Endothelial cell of umbilical vein (primary cell): ENCODE measurements around the gene MROH7. TPM values are rescaled to one million over a fixed set of nuclear protein-coding genes. Genes with fewer than 3 reads are reported as not detected.

Source experiments
- BruUV-seq: library from RNA; stranded (reverse); fragments of 400-500 nt; replicated peaks from 2 replicates; lab custom pipeline; 2021; lab: Mats Ljungman, UMichigan
- CTCF ChIA-PET: fragments of 300-600, 350-600 bp; sonication (Branson Sonifier 250); formaldehyde crosslinking; loops from one replicate; lab custom pipeline; 2021; ENCODE audit warnings: antibody characterized with exemption, inconsistent platforms; lab: Charles Lee
- POLR2A ChIA-PET: fragments of 300-600, 350-600 bp; sonication (Branson Sonifier 250); formaldehyde crosslinking; loops from one replicate; lab custom pipeline; 2021; ENCODE audit warnings: antibody characterized with exemption, inconsistent platforms; lab: Charles Lee
- DNase-seq: peaks from one replicate; pipeline ENCODE4 v3.0.0-alpha.2; 2011; ENCODE audit warnings: low read depth, low spot score
- FAIRE-seq: peaks from 2 replicates; lab custom pipeline; 2011; peaks lifted over from hg19 to GRCh38; lab: Jason Lieb, UNC
- H2AFZ ChIP-seq: 2 replicates; pipeline ENCODE4 v1.6.0; 2012; ENCODE audit warnings: low read depth, low read length, control low read depth, inconsistent platforms
- H3K27ac ChIP-seq: 2 replicates; pipeline ENCODE4 v1.5.1; 2011; ENCODE audit warnings: low read depth, mild to moderate bottlenecking, control low read depth, low read length, moderate library complexity; ENCODE audit not compliant: insufficient read depth
- H3K27me3 ChIP-seq, 2 experiments: 2 replicates each; pipeline versions ENCODE4 v1.6.0 to v1.6.1; 2011; ENCODE audit warnings: low read length in 2 of 2, mixed read lengths in 1 of 2; ENCODE audit not compliant: control insufficient read depth in 2 of 2, insufficient read depth in 2 of 2
- H3K36me3 ChIP-seq, 2 experiments: 2 replicates in 1 of 2; 3 replicates in 1 of 2; pipeline ENCODE4 v1.5.1; 2011; ENCODE audit warnings: low read length in 2 of 2, mild to moderate bottlenecking in 1 of 2, moderate library complexity in 1 of 2; ENCODE audit not compliant: control insufficient read depth in 2 of 2, insufficient read depth in 2 of 2; ENCODE audit errors: extremely low read depth in 1 of 2
- H3K4me1 ChIP-seq: 3 replicates; pipeline ENCODE4 v1.5.1; 2011; ENCODE audit warnings: mild to moderate bottlenecking, low read length; ENCODE audit not compliant: control insufficient read depth, insufficient read depth; ENCODE audit errors: extremely low read depth
- H3K4me2 ChIP-seq: 2 replicates; pipeline ENCODE4 v1.6.1; 2011; ENCODE audit warnings: low read length, control low read depth, mixed read lengths; ENCODE audit not compliant: insufficient read depth
- H3K4me3 ChIP-seq, 3 experiments: fragments of 200-600 bp in 1 of 3; sonication (generic), shearing (Covaris generic) in 1 of 3; replicated peaks in 1 of 3; 2 replicates each; pipeline ENCODE4 v1.5.1; 2011 to 2016; ENCODE audit warnings: control low read depth in 3 of 3, low read length in 3 of 3, mild to moderate bottlenecking in 2 of 3, inconsistent platforms in 1 of 3, low read depth in 1 of 3, moderate library complexity in 1 of 3; ENCODE audit not compliant: insufficient read depth in 1 of 3
- H3K79me2 ChIP-seq: 2 replicates; pipeline ENCODE4 v1.6.0; 2012; ENCODE audit warnings: low read length, inconsistent platforms; ENCODE audit not compliant: control insufficient read depth, insufficient read depth
- H3K9ac ChIP-seq: replicated peaks from 2 replicates; pipeline ENCODE3; 2011; ENCODE audit warnings: low read length, control low read depth; ENCODE audit not compliant: insufficient read depth; ENCODE audit errors: extremely low read depth
- H3K9me1 ChIP-seq: replicated peaks from 3 replicates; pipeline ENCODE4 v1.6.0; 2011; ENCODE audit warnings: mild to moderate bottlenecking, low read length; ENCODE audit not compliant: control insufficient read depth, insufficient read depth; ENCODE audit errors: extremely low read depth
- H3K9me3 ChIP-seq: replicated peaks from 2 replicates; pipeline ENCODE4 v1.5.1; 2012; ENCODE audit warnings: low read length, inconsistent platforms; ENCODE audit not compliant: control insufficient read depth, insufficient read depth
- H4K20me1 ChIP-seq: replicated peaks from 2 replicates; pipeline ENCODE3; 2011; ENCODE audit warnings: mild to moderate bottlenecking, low read length; ENCODE audit not compliant: control insufficient read depth, insufficient read depth; ENCODE audit errors: extremely low read depth
- CTCF ChIP-seq, 2 donors: IDR thresholded peaks; 1 replicate in 1 of 2; 2 replicates in 1 of 2; pipeline ENCODE4 v1.5.1; 2011; ENCODE audit warnings: low read length in 2 of 2, mild to moderate bottlenecking in 2 of 2, moderate library complexity in 2 of 2, control low read depth in 1 of 2, inconsistent platforms in 1 of 2, low read depth in 1 of 2; ENCODE audit not compliant: insufficient read depth in 1 of 2; ENCODE audit errors: extremely low read depth in 1 of 2
- EZH2 ChIP-seq: IDR thresholded peaks from 2 replicates; pipeline ENCODE4 v1.6.1; 2012; ENCODE audit warnings: borderline replicate concordance, low read depth, mild to moderate bottlenecking, moderate library complexity, low read length, inconsistent platforms; ENCODE audit not compliant: severe bottlenecking
- FOS ChIP-seq: IDR thresholded peaks from 2 replicates; pipeline ENCODE4 v1.6.1; 2011; ENCODE audit warnings: mild to moderate bottlenecking, low read length, moderate library complexity, borderline replicate concordance; ENCODE audit not compliant: insufficient read depth
- GATA2 ChIP-seq: IDR thresholded peaks from 2 replicates; pipeline ENCODE4 v1.7.0; 2011; ENCODE audit warnings: low read depth, mild to moderate bottlenecking, moderate library complexity, mixed read lengths, low read length; ENCODE audit not compliant: insufficient read length, insufficient read depth
- JUN ChIP-seq: IDR thresholded peaks from 2 replicates; pipeline ENCODE4 v1.6.1; 2011; ENCODE audit warnings: borderline replicate concordance, low read depth; ENCODE audit not compliant: insufficient read length, insufficient read depth
- MAX ChIP-seq: IDR thresholded peaks from 2 replicates; pipeline ENCODE4 v1.6.1; 2011; ENCODE audit not compliant: insufficient read depth, insufficient read length
- MYC ChIP-seq: IDR thresholded peaks from one replicate; pipeline ENCODE4 v1.6.1; 2011; ENCODE audit warnings: mild to moderate bottlenecking, low read depth, low read length
- POLR2A ChIP-seq: IDR thresholded peaks from 2 replicates; pipeline ENCODE4 v1.6.1; 2012; ENCODE audit warnings: low read depth, mild to moderate bottlenecking, control low read depth, low read length
- POLR2AphosphoS5 ChIP-seq: IDR thresholded peaks from 2 replicates; pipeline ENCODE4 v1.6.1; 2012; ENCODE audit warnings: low read depth, mild to moderate bottlenecking, control low read depth, low read length, moderate library complexity; ENCODE audit not compliant: insufficient read depth
- dilution Hi-C: fragments of 300-500 bp; cut with MboI; formaldehyde crosslinking; loops from one replicate; pipeline ENCODE4 v1.15.0; 2019; ENCODE audit warnings: low sequenced_read_pairs; ENCODE audit not compliant: extremely low pct_ligation_motif_present
- intact Hi-C: fragments of 100-400 bp; cut with micrococcal nuclease; formaldehyde crosslinking; loops from one replicate; pipeline ENCODE4 v1.10.0; 2022
- polyA plus RNA-seq, 4 experiments: library from polyadenylated mRNA; depleted of rRNA in 3 of 4; stranded (reverse) in 3 of 4; unstranded in 1 of 4; fragments of >200 nt; gene quantifications; 2 replicates each; pipeline versions ENCODE4 v1.2.1 to v1.2.3, GENCODE V29; 2011 to 2012; ENCODE audit warnings: missing spikeins in 1 of 4
- total RNA-seq: library from RNA; stranded (reverse); gene quantifications from 2 replicates; pipeline ENCODE4 v1.2.3, GENCODE V29; 2021

Gene MROH7
- total and polyA plus RNA-seq, 2 donors (not counting 3 experiments of a cell fraction or from before 2014, with no cell fraction given): 0.06 to 0.24 TPM

GRCh38 chr1:54619749-54620148 is 21.8 kb upstream of the MROH7 start:
- no peak overlapping the region for H3K27ac ChIP-seq
- dilution Hi-C loops: no loop called here
- FAIRE-seq (no peak), DNase-seq (no peak)
- H3K36me3 ChIP-seq: no peaks in the 10 kb centered on the region
- CTCF ChIA-PET: interaction anchor here (1.0 kb wide), 1 partner anchor 12 kb away, joined by 3 read pairs; no protein-coding TSS in a partner anchor
- H4K20me1 ChIP-seq: no peaks in the 10 kb centered on the region
- no peak overlapping the region for H3K4me2 ChIP-seq
- intact Hi-C loops: no loop called here
- BruUV-seq: no TSS peak
- no peaks in the 10 kb centered on the region for H3K4me1 ChIP-seq
- H3K9me1 ChIP-seq: no peaks in the 10 kb centered on the region
- no peaks in the 10 kb centered on the region for H3K9me3 ChIP-seq
- no peak for TF ChIP-seq EZH2
- TF ChIP-seq JUN: no peak
- no peak for TF ChIP-seq GATA2
- no peaks in the 10 kb centered on the region for H3K79me2 ChIP-seq
- POLR2A ChIA-PET: no interaction called here
- no peak overlapping the region for H3K4me3 ChIP-seq
- no peak overlapping the region for H2AFZ ChIP-seq
- H3K9ac ChIP-seq: no peak overlapping the region
- H3K27me3 ChIP-seq: peaks cover 3% of the 10 kb centered on the region in 2 experiments

- dilution Hi-C loops: no loop called here
- no peaks in the 10 kb centered on the region for H4K20me1 ChIP-seq
- no peak for FAIRE-seq
- no peak within 1 kb of the TSS for H3K4me2 ChIP-seq
- intact Hi-C loops: no loop called here
- no peak within 1 kb of the TSS for H3K9ac ChIP-seq
- H3K27ac ChIP-seq: no peak within 1 kb of the TSS
- TF ChIP-seq MYC: no peak
- TF ChIP-seq POLR2A: no peak
- no peak for TF ChIP-seq FOS
- TF ChIP-seq POLR2AphosphoS5: no peak
- no peak for TF ChIP-seq MAX
- no peak for TF ChIP-seq EZH2
- TF ChIP-seq GATA2: no peak
- no peak for TF ChIP-seq CTCF (IDR thresholded peaks at IDR 0.05; ENCODE audit: extremely low read depth in 1 of 2, insufficient read depth in 1 of 2, low read depth in 1 of 2, low read length in 2 of 2)
- TF ChIP-seq JUN: no peak
- H3K9me1 ChIP-seq: no peaks in the 10 kb centered on the region
- H3K36me3 ChIP-seq: no peaks in the 10 kb centered on the region
- BruUV-seq: no TSS peak
- no peaks in the 10 kb centered on the region for H3K79me2 ChIP-seq
- no peak within 1 kb of the TSS for H3K4me3 ChIP-seq
- ChIA-PET CTCF (interaction anchor here (0.9 kb wide), 1 partner anchor 12 kb away, joined by 3 read pairs; no protein-coding TSS in a partner anchor), POLR2A (no interaction called here)
- no peak for DNase-seq
- H3K9me3 ChIP-seq: no peaks in the 10 kb centered on the region
- peaks cover 0 to 5% of the 10 kb centered on the region in 2 experiments for H3K27me3 ChIP-seq
- no peak within 1 kb of the TSS for H2AFZ ChIP-seq
- H3K4me1 ChIP-seq: no peaks in the 10 kb centered on the region
Measured at GRCh38 chr1:54623216-54624007, 18.2 kb upstream of the MROH7 start, which contains the start of gene FAM151A. TSS of gene FAM151A (minus strand) at chr1:54623525. CDS start at chr1:54623395, 130 bp downstream.
